Effector memory CD8-positive, alpha-beta T cell (primary cell): ENCODE data around the gene C7orf25.

Source experiments
- ATAC-seq: fragments of 150-1000 bp; cut with Tn5 transposase; replicated peaks from 2 replicates; pipeline ENCODE4 v1.10.0; 2021; ENCODE audit warnings: mild to moderate bottlenecking, moderate library complexity
- DNase-seq, 3 experiments: peaks; one replicate each; pipeline ENCODE4 v3.0.0; 2021
- H3K27ac Mint-ChIP-seq, 2 donors: one replicate each; pipeline ENCODE4 v1.8.0; 2022; ENCODE audit warnings: mild to moderate bottlenecking in 2 of 2, mixed read lengths in 2 of 2, moderate library complexity in 2 of 2
- H3K27me3 Mint-ChIP-seq, 2 donors: one replicate each; pipeline ENCODE4 v1.8.0; 2022; ENCODE audit warnings: mixed read lengths in 2 of 2
- H3K36me3 Mint-ChIP-seq: one replicate; pipeline ENCODE4 v1.8.0; 2022; ENCODE audit warnings: mild to moderate bottlenecking, moderate library complexity, mixed read lengths; ENCODE audit not compliant: insufficient read depth
- H3K4me1 Mint-ChIP-seq, 2 donors: one replicate each; pipeline ENCODE4 v1.8.0; 2022; ENCODE audit warnings: low read depth in 2 of 2, mixed read lengths in 2 of 2
- H3K4me3 Mint-ChIP-seq, 2 donors: one replicate each; pipeline ENCODE4 v1.8.0; 2022; ENCODE audit warnings: mild to moderate bottlenecking in 2 of 2, mixed read lengths in 2 of 2, moderate library complexity in 2 of 2
- H3K9me3 Mint-ChIP-seq, 2 donors: one replicate each; pipeline ENCODE4 v1.8.0; 2022; ENCODE audit warnings: mixed read lengths in 2 of 2

Gene C7orf25

DNA sequence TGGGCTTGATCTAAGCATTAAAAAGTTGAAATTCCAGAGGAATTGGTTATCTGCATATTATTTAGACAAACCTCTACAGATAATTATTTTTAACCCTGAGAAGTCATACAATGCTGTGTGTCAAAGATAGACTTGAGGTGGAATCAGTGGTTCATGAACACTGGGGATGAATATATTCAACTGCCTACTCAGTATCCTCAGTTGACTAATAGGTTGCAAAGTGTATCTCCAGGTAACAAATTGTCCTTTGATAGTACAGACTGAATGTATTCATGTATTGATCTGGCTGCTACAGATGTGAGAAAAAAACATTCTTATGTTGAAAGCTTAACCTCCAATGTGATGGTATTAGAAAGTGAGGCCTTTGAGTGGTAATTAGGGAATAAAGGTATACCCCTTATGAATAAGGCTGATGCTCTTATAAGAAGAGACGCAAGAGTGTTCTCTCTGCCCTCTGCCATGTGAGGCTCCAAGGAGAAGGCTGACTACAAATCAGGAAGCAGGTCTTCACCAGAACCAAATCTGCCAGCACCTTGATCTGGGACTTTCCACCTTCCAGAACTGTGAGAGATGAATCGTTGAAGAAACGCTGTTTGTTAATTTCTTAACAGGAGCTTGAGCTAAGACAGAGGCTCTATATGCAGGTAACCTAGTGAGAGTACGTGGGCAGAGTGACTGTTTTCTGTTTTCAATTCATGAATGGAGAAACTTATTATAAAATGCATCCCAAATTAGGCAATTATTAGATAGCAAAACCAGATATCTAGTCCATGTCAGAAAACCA, 27.8 kb upstream of the C7orf25 start:
- peak overlapping the region; percentile 15 to 71 for H3K27ac Mint-ChIP-seq
- peaks cover 35% of the 10 kb centered on the region for H3K36me3 Mint-ChIP-seq
- no peak for ATAC-seq
- DNase-seq: no peak
- no peaks in the 10 kb centered on the region for H3K9me3 Mint-ChIP-seq
- H3K4me3 Mint-ChIP-seq: no peak overlapping the region
- no peaks in the 10 kb centered on the region for H3K27me3 Mint-ChIP-seq
- peaks cover 0 to 4% of the 10 kb centered on the region in 2 donors for H3K4me1 Mint-ChIP-seq

GRCh38 chr7:42935861-42936260, 24.0 kb upstream of the C7orf25 start:
- H3K4me3 Mint-ChIP-seq: no peak overlapping the region
- ATAC-seq: no peak
- no peak for DNase-seq
- no peaks in the 10 kb centered on the region for H3K27me3 Mint-ChIP-seq
- peaks cover 51% of the 10 kb centered on the region for H3K36me3 Mint-ChIP-seq
- no peak overlapping the region for H3K27ac Mint-ChIP-seq
- peaks cover 16 to 21% of the 10 kb centered on the region in 2 donors for H3K4me1 Mint-ChIP-seq
- H3K9me3 Mint-ChIP-seq: no peaks in the 10 kb centered on the region

DNA sequence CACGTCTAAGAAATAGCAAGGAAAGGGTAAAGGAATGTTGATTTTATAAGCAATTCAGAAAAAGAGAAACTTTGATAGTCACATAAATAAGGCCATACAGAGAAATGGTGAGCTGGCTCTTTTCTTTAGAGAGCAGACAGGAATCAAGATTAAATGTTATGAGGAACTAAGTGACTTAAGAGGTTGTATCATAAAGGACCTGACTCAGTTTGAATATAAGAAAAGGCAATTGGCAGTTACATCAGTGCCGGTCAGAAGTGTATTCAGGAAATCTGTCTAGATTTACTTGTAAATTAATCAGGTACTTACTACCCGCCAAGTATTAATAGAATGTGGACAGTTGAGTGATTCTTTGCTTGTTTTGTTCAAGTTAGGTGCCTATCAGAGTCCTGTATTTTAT, 22.4 kb upstream of the C7orf25 start:
- DNase-seq: no peak
- ATAC-seq: no peak
- peak overlapping the region in 1 of 2 donors; percentile 24 for H3K4me3 Mint-ChIP-seq
- H3K4me1 Mint-ChIP-seq: peaks cover 22 to 29% of the 10 kb centered on the region in 2 donors
- peak overlapping the region in 1 of 2 donors; percentile 10 for H3K27ac Mint-ChIP-seq
- no peaks in the 10 kb centered on the region for H3K9me3 Mint-ChIP-seq
- H3K36me3 Mint-ChIP-seq: peaks cover 49% of the 10 kb centered on the region
- H3K27me3 Mint-ChIP-seq: no peaks in the 10 kb centered on the region

DNA sequence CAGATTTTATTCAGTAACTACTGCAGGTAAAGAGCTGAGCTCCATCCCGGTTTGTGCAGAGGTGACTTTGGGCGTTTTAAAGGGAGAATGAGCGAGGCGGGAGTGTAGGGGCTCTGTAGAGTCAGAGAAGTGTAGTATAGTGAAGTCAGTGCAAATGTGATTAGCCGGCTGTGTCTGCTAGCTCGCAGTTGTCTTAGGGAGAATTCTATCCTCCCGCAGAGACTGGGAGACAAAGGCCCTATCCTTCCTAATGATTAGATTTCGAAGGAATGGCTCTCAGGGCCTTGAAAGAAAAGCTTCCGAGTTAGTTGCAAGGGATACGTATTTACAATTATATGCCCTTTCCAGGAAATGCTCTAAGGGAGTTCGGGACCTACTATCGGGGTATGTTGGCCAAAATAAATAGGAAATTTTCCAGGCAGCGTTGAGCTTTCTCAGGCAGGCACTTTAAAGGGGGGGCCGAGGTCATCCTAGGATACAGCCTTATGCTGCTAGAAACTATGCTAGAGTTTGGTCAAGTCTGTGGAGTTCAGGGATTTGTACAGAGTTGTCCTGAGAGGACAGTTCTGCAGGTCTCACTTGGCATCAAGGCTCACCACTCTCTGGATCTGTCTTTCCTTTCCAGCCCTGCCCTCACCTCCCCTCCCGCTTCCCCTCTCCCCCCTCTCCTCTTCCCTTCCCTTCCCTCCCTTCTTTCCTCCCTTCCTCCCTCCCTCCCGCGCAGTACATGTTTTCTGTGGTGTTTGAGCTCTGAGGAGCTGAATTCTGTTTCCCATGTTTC, 21.1 kb upstream of the C7orf25 start:
- DNase-seq (no peak), ATAC-seq (no peak)
- no peaks in the 10 kb centered on the region for H3K27me3 Mint-ChIP-seq
- H3K36me3 Mint-ChIP-seq: peaks cover 37% of the 10 kb centered on the region
- no peaks in the 10 kb centered on the region for H3K9me3 Mint-ChIP-seq
- H3K27ac Mint-ChIP-seq: peak overlapping the region; percentile 98 to 100
- H3K4me1 Mint-ChIP-seq: peaks cover 30 to 39% of the 10 kb centered on the region in 2 donors
- peak overlapping the region; percentile 97 to 99 for H3K4me3 Mint-ChIP-seq

DNA sequence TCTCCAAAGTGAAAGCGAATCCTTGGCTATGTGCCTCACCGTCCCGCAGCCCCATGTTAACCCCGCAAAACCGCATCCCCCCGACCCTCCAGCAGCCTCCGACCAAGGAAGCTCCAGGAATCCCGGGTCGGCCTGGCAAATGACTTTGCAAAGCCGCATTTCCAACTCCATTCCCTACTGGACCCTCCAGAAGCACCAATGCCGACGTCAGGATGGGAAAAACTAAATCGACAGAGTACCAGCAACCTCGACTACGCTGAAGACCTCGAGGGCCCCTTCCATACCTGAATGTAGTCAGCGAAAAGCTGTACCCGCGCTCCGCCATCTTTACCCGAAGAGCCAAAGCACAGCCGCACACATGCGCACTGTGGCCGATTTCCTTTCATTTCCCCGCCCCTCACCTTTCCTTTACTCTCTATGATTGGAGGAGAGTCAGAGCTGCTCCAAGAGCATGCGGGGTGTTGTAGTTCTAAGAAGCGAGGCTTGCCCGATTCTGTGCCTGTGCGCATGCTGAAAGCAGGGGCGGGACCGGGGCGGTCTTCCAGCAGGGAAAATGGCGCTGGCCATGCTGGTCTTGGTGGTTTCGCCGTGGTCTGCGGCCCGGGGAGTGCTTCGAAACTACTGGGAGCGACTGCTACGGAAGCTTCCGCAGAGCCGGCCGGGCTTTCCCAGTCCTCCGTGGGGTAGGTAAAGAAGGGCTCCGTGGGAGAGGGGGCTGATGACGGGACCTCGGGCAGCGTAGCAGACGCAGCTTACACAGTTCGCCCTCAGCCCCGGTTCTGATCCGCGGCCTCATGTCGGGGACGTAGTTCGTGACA, 20.2 kb upstream of the C7orf25 start, which contains the start of the genes MRPL32 and PSMA2:
Gene MRPL32, plus strand, starts transcription at position 543 of the 818 bp plus-strand sequence. Its CDS starts 11 bp downstream, at position 554.
Gene PSMA2, minus strand, starts transcription at position 341 of the 818 bp plus-strand sequence. Its CDS starts 16 bp downstream, at position 325.
- peak within 1 kb of the TSS; percentile 97 to 99 for H3K4me3 Mint-ChIP-seq
- peaks cover 31 to 46% of the 10 kb centered on the region in 2 donors for H3K4me1 Mint-ChIP-seq
- H3K36me3 Mint-ChIP-seq: peaks cover 36% of the 10 kb centered on the region
- peak within 1 kb of the TSS; percentile 98 to 100 for H3K27ac Mint-ChIP-seq
- no peaks in the 10 kb centered on the region for H3K9me3 Mint-ChIP-seq
- no peaks in the 10 kb centered on the region for H3K27me3 Mint-ChIP-seq
- DNase-seq: peak; percentile 93 to 95 (median 94)
- ATAC-seq: peak; percentile 98

GRCh38 chr7:42931447-42931833, 19.6 kb upstream of the C7orf25 start:
- Mint-ChIP-seq H3K27me3 (no peaks in the 10 kb centered on the region), H3K9me3 (no peaks in the 10 kb centered on the region), H3K27ac (peak overlapping the region; percentile 98 to 100), H3K4me1 (peaks cover 31 to 49% of the 10 kb centered on the region in 2 donors), H3K36me3 (peaks cover 39% of the 10 kb centered on the region), H3K4me3 (peak overlapping the region; percentile 97 to 99)
- DNase-seq (peak in 1 of 3 experiments; percentile 17), ATAC-seq (no peak)

DNA sequence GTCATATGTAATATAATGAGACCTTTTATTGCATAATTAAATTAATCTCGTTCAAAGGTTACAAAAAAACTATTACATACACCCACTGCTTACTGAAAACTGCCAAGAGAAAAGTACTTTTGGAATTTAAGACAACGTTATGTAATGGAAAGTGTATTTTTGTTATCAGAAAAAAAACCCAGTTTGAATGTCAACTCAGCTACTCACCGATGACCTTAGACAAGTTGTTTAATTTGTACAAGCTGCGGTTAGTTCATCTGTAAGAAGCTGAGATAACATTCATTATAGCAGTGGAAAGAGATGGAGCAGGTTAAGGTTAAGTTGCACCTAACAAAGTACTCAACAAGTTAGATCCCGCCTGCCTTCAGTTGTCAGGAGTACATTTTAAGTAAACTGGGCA, 19.0 kb upstream of the C7orf25 start:
- Mint-ChIP-seq H3K27ac (peak overlapping the region; percentile 98 to 100), H3K36me3 (peaks cover 36% of the 10 kb centered on the region), H3K4me3 (peak overlapping the region; percentile 97 to 99), H3K27me3 (no peaks in the 10 kb centered on the region), H3K4me1 (peaks cover 31 to 49% of the 10 kb centered on the region in 2 donors), H3K9me3 (no peaks in the 10 kb centered on the region)
- DNase-seq (no peak), ATAC-seq (no peak)

GRCh38 chr7:42929449-42929848, 17.6 kb upstream of the C7orf25 start:
- H3K9me3 Mint-ChIP-seq: no peaks in the 10 kb centered on the region
- DNase-seq (no peak), ATAC-seq (no peak)
- no peaks in the 10 kb centered on the region for H3K27me3 Mint-ChIP-seq
- peak overlapping the region in 1 of 2 donors; percentile 29 for H3K27ac Mint-ChIP-seq
- peak overlapping the region in 1 of 2 donors; percentile 18 for H3K4me3 Mint-ChIP-seq
- peaks cover 44% of the 10 kb centered on the region for H3K36me3 Mint-ChIP-seq
- H3K4me1 Mint-ChIP-seq: peaks cover 32 to 51% of the 10 kb centered on the region in 2 donors

GRCh38 chr7:42928754-42929153, 16.9 kb upstream of the C7orf25 start:
- peaks cover 28 to 44% of the 10 kb centered on the region in 2 donors for H3K4me1 Mint-ChIP-seq
- H3K27me3 Mint-ChIP-seq: no peaks in the 10 kb centered on the region
- peak overlapping the region in 1 of 2 donors; percentile 9 for H3K27ac Mint-ChIP-seq
- no peak for DNase-seq
- ATAC-seq: no peak
- H3K36me3 Mint-ChIP-seq: peaks cover 51% of the 10 kb centered on the region
- no peaks in the 10 kb centered on the region for H3K9me3 Mint-ChIP-seq
- H3K4me3 Mint-ChIP-seq: peak overlapping the region in 1 of 2 donors; percentile 19

DNA sequence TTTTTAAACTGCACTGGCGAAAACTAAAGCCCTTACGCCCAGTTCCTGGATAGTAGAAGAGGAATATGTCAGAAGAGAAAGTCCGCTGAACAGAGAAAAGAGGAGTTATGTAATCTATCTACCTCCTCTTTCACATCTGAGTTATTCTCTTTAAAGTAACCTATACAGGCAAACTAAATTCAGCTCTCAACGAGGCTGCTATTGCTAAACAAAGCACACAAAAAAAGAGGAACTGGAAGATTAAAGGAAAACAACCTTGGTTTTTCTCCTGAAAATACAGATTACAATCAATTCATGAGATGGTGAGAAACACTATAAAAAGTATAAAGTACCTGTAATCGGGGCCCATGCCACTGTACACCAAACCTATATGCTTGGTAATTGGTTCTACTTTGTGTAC, 14.3 kb upstream of the C7orf25 start:
- Mint-ChIP-seq H3K36me3 (peaks cover 60% of the 10 kb centered on the region), H3K27me3 (no peaks in the 10 kb centered on the region), H3K4me3 (no peak overlapping the region), H3K4me1 (peaks cover 20 to 31% of the 10 kb centered on the region in 2 donors), H3K27ac (peak overlapping the region in 1 of 2 donors; percentile 64), H3K9me3 (no peaks in the 10 kb centered on the region)
- DNase-seq (no peak), ATAC-seq (no peak)

- H3K4me1 Mint-ChIP-seq: peaks cover 20 to 31% of the 10 kb centered on the region in 2 donors
These were observed 13.8 kb upstream of the C7orf25 start for GRCh38 chr7:42925630-42926029.

GRCh38 chr7:42924223-42924838, 12.5 kb upstream of the C7orf25 start:
- Mint-ChIP-seq H3K4me3 (no peak overlapping the region), H3K36me3 (peaks cover 76% of the 10 kb centered on the region), H3K27me3 (no peaks in the 10 kb centered on the region), H3K9me3 (no peaks in the 10 kb centered on the region), H3K27ac (no peak overlapping the region), H3K4me1 (peaks cover 14 to 23% of the 10 kb centered on the region in 2 donors)
- DNase-seq (no peak), ATAC-seq (no peak)

More at GRCh38 chr7:42925630-42926029, 13.8 kb upstream of the C7orf25 start:
- H3K9me3 Mint-ChIP-seq: no peaks in the 10 kb centered on the region
- no peak for ATAC-seq
- peaks cover 63% of the 10 kb centered on the region for H3K36me3 Mint-ChIP-seq
- H3K4me3 Mint-ChIP-seq: no peak overlapping the region
- H3K27ac Mint-ChIP-seq: no peak overlapping the region
- H3K27me3 Mint-ChIP-seq: no peaks in the 10 kb centered on the region
- no peak for DNase-seq
